Peyer's patch (tissue), 4 donors: ENCODE measurements around the gene APOBEC3G.

Experiments used
- POLR2A ChIP-seq, 2 donors: fragments of 450-650 bp; IDR thresholded peaks; one replicate each; pipeline ENCODE4 v1.5.1; 2017; ENCODE audit warnings: antibody characterized with exemption in 2 of 2, mild to moderate bottlenecking in 2 of 2, moderate library complexity in 2 of 2
- TF ChIP-seq, protein P1 (sequence below), 6 experiments: fragments of 450-650 bp in 4 of 6; fragments of 200-600 bp in 2 of 6; sonication (generic) in 1 of 6; IDR thresholded peaks; one replicate each; pipeline ENCODE4 v1.5.1; 2017 to 2019; ENCODE audit warnings: antibody characterized with exemption in 6 of 6, mild to moderate bottlenecking in 3 of 6, moderate library complexity in 1 of 6

- TF ChIP-seq POLR2A (IDR thresholded peaks at IDR 0.05) = no peak
- TF ChIP-seq, protein P1, sequence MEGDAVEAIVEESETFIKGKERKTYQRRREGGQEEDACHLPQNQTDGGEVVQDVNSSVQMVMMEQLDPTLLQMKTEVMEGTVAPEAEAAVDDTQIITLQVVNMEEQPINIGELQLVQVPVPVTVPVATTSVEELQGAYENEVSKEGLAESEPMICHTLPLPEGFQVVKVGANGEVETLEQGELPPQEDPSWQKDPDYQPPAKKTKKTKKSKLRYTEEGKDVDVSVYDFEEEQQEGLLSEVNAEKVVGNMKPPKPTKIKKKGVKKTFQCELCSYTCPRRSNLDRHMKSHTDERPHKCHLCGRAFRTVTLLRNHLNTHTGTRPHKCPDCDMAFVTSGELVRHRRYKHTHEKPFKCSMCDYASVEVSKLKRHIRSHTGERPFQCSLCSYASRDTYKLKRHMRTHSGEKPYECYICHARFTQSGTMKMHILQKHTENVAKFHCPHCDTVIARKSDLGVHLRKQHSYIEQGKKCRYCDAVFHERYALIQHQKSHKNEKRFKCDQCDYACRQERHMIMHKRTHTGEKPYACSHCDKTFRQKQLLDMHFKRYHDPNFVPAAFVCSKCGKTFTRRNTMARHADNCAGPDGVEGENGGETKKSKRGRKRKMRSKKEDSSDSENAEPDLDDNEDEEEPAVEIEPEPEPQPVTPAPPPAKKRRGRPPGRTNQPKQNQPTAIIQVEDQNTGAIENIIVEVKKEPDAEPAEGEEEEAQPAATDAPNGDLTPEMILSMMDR (IDR thresholded peaks at IDR 0.05) = no peak
Observed at GRCh38 chr22:39070186-39070585, 6.9 kb upstream of the APOBEC3G start.
